Neural crest cell (in vitro differentiated cells): ENCODE measurements around the gene ADCK1. TPM values are rescaled to one million over a fixed set of nuclear protein-coding genes. Genes with fewer than 3 reads are reported as not detected.
"Not testable (repeated sequence)": the region's sequence is repeated elsewhere in the genome, so short reads cannot be mapped to it uniquely, and the experiment has no call there.

Source experiments
- DNase-seq: peaks from one replicate; pipeline ENCODE4 v3.0.0; 2021; ENCODE audit warnings: low read depth, mixed read lengths, low spot score
- H3K27ac Mint-ChIP-seq: one replicate; pipeline ENCODE4 v1.8.0; 2021; ENCODE audit warnings: mild to moderate bottlenecking, mixed read lengths; ENCODE audit not compliant: unreplicated experiment
- H3K27me3 Mint-ChIP-seq: 2 replicates; pipeline ENCODE4 v1.8.0; 2021; ENCODE audit warnings: low read depth, mild to moderate bottlenecking, mixed read lengths
- H3K36me3 Mint-ChIP-seq: 2 replicates; pipeline ENCODE4 v1.8.0; 2021; ENCODE audit warnings: low read depth, mild to moderate bottlenecking, mixed read lengths
- H3K4me1 Mint-ChIP-seq: 2 replicates; pipeline ENCODE4 v1.8.0; 2021; ENCODE audit warnings: mixed read lengths
- H3K4me3 Mint-ChIP-seq: one replicate; pipeline ENCODE4 v1.8.0; 2021; ENCODE audit warnings: mild to moderate bottlenecking, mixed read lengths
- H3K9me3 Mint-ChIP-seq: 2 replicates; pipeline ENCODE4 v1.8.0; 2021; ENCODE audit warnings: mixed read lengths
- total RNA-seq: library from RNA; stranded (reverse); gene quantifications from 2 replicates; pipeline ENCODE4 v1.2.1, GENCODE V29; 2021
- TF ChIP-seq, protein P1 (sequence below): fragments of 200-600 bp; sonication (generic); conservative IDR thresholded peaks from 2 replicates; pipeline ENCODE4 v1.5.0; 2021; ENCODE audit warnings: antibody characterized with exemption, mild to moderate bottlenecking

Gene ADCK1
- total RNA-seq, 1 donor from 2014 or later: 9.0 TPM

- Mint-ChIP-seq H3K4me3 (no peak overlapping the region), H3K9me3 (no peaks in the 10 kb centered on the region), H3K27me3 (no peaks in the 10 kb centered on the region), H3K4me1 (peaks cover 9% of the 10 kb centered on the region), H3K27ac (no peak overlapping the region), H3K36me3 (no peaks in the 10 kb centered on the region)
- DNase-seq: no peak
- TF ChIP-seq, protein P1, sequence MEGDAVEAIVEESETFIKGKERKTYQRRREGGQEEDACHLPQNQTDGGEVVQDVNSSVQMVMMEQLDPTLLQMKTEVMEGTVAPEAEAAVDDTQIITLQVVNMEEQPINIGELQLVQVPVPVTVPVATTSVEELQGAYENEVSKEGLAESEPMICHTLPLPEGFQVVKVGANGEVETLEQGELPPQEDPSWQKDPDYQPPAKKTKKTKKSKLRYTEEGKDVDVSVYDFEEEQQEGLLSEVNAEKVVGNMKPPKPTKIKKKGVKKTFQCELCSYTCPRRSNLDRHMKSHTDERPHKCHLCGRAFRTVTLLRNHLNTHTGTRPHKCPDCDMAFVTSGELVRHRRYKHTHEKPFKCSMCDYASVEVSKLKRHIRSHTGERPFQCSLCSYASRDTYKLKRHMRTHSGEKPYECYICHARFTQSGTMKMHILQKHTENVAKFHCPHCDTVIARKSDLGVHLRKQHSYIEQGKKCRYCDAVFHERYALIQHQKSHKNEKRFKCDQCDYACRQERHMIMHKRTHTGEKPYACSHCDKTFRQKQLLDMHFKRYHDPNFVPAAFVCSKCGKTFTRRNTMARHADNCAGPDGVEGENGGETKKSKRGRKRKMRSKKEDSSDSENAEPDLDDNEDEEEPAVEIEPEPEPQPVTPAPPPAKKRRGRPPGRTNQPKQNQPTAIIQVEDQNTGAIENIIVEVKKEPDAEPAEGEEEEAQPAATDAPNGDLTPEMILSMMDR: no peak
These were observed 110.6 kb downstream of the ADCK1 start for GRCh38 chr14:77910506-77910905.

DNA sequence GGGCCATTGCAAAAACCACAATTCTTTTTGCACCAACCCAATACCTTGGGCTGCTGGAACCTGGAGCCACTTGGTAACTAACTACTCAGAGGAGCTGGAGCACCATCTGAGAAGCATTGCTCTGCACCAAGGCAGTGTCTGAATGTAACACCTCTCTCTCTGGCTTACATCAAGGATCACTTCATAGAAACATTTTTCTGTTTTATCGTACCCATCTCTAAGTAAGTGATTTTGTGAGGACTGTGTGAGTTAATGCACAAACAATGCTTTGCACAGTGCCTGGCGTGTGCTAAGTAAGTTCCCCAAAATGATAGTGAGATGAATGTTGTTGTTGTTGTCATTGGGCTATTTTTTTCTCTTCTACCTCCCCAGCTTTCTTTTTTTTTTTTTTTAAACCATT lies 111.4 kb downstream of the ADCK1 start:
- Mint-ChIP-seq H3K9me3 (no peaks in the 10 kb centered on the region), H3K4me3 (no peak overlapping the region), H3K27ac (no peak overlapping the region), H3K4me1 (peaks cover 9% of the 10 kb centered on the region), H3K36me3 (no peaks in the 10 kb centered on the region), H3K27me3 (no peaks in the 10 kb centered on the region)
- TF ChIP-seq, protein P1: no peak
- no peak for DNase-seq

GRCh38 chr14:77912754-77913556 lies 113.0 kb downstream of the ADCK1 start:
- Mint-ChIP-seq H3K27me3 (no peaks in the 10 kb centered on the region), H3K36me3 (no peaks in the 10 kb centered on the region), H3K27ac (no peak overlapping the region), H3K9me3 (no peaks in the 10 kb centered on the region), H3K4me3 (no peak overlapping the region), H3K4me1 (peaks cover 9% of the 10 kb centered on the region)
- TF ChIP-seq, protein P1: no peak
- no peak for DNase-seq

DNA sequence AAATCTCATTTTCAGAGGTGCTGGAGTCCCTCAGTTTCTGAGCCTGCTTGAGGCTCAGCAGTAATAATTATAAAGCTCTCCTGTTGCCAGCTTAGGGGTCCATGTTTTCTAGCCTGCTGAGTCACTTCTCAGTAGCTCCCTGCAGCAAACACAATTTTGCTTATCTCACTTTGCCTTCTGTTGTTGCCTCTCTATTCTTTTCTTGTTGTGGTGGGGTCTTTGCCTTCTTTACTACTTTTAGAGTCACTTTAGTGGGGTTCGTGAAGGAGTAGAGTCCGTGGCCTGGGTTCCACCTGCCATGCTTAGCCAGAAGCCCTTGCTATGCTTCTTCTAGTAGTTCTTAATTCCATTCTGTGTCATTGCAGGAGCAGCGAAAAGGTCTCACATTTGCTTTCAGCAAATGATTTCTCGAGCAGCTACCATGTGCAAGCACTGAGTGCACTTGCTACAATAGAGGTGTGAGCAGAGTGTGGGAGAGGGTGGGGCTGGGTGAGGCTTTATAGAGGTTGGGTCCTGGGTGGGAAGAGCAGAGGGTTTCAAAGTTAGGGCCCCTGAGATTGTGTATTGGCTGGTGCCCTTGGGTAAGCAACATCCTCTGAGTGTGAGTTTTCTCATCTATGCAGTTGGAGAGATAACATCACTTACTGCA lies 114.3 kb downstream of the ADCK1 start:
- Mint-ChIP-seq H3K27me3 (no peaks in the 10 kb centered on the region), H3K9me3 (peaks cover 3% of the 10 kb centered on the region), H3K27ac (no peak overlapping the region), H3K4me3 (no peak overlapping the region), H3K36me3 (peaks cover 2% of the 10 kb centered on the region), H3K4me1 (peaks cover 9% of the 10 kb centered on the region)
- DNase-seq: no peak
- TF ChIP-seq, protein P1: no peak

DNA sequence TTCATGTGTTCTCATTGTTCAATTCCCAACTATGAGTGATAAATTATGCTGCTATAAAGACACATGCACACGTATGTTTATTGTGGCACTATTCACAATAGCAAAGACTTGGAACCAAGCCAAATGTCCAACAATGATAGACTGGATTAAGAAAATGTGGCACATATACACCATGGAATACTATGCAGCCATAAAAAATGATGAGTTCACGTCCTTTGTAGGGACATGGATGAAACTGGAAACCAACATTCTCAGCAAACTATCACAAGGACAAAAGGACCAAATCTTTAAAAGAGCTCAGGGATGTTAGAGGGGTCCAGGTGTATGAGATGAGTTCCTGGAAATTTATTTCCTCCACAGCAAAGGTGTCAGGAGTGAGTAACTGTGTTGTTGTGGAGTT lies 115.5 kb downstream of the ADCK1 start:
- H3K27ac Mint-ChIP-seq, H3K4me3 Mint-ChIP-seq, H3K9me3 Mint-ChIP-seq, H3K36me3 Mint-ChIP-seq, H3K4me1 Mint-ChIP-seq, H3K27me3 Mint-ChIP-seq, DNase-seq: not testable (repeated sequence)
